ENCODE measurements around the gene OR5C1.

GRCh38 chr9:122781671-122782070 lies 7.1 kb upstream of the OR5C1 start:
- TF ChIP-seq CTCF (IDR thresholded peaks at IDR 0.05; ENCODE audit: borderline replicate concordance, extremely low read depth, low read length, poor library complexity, severe bottlenecking) (no peak), EZH2 (IDR thresholded peaks at IDR 0.05; ENCODE audit: borderline replicate concordance, low read depth, low read length, severe bottlenecking) (no peak)
